GM11168 (cell line): Measurements from ENCODE around the gene MRTO4.
"Not testable (repeated sequence)": the region's sequence is repeated elsewhere in the genome, so short reads cannot be mapped to it uniquely, and the experiment has no call there.

Experiments used
- in situ Hi-C: fragments of 300-500 bp; cut with MboI; formaldehyde crosslinking; loops from one replicate; pipeline ENCODE4 v1.12.0; 2022; ENCODE audit warnings: low sequenced_read_pairs; ENCODE audit not compliant: unreplicated experiment

Gene MRTO4

DNA sequence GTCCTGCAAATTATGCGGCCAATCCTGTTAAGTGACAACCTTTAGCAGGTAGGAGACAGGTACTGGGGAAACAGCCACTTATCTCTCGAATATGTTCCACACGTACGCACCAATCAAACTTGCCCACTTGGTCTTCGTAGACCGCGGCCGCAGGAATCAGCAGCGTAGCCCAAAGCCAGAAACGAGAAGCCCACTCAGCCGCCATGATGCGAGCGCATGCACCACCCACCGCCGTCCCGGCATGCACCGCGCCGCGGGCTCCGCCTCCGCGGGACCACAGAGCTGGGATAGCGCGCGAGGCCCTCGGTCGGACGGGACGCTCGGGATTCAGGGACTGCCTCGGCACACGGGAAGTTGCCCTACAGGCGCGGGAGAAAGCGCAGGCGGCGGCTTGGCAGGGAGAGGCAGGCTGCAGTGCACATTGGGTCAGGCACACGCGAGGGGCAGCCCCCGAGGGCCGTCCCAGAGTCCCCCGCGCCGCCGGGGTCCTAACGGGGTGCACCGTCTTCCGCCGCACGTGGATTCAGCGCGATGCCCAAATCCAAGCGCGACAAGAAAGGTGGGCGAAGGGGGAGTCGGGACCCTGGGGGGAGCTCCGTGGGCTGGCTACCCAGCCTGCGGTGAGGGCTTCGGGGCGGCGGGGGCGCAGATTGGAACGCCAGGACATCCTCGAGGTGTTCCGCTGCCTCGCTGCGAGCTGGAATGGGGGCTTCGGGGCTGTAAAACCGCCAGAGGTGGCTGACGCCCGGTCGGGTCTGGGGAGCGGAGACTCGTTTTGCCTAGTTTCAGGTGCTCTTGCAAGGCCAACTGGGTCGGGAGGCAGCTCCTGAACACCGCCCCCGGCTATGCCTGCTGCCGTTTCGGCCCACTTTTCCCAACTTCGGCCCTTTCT lies at the start of gene MRTO4, which contains the start of gene EMC1:
TSS of gene MRTO4 (plus strand) at position 501 of the 892 bp plus-strand sequence. CDS start at position 532, 31 bp downstream.
TSS of gene EMC1 (minus strand) at position 220 of the 892 bp plus-strand sequence. CDS start at position 205, 15 bp downstream.
- in situ Hi-C loops: no loop called here

- in situ Hi-C loops: no loop called here
Measured at GRCh38 chr1:19202396-19202795, 49.2 kb upstream of the MRTO4 start.

- in situ Hi-C loops: no loop called here
Measured at GRCh38 chr1:19203440-19203839, 48.2 kb upstream of the MRTO4 start.

DNA sequence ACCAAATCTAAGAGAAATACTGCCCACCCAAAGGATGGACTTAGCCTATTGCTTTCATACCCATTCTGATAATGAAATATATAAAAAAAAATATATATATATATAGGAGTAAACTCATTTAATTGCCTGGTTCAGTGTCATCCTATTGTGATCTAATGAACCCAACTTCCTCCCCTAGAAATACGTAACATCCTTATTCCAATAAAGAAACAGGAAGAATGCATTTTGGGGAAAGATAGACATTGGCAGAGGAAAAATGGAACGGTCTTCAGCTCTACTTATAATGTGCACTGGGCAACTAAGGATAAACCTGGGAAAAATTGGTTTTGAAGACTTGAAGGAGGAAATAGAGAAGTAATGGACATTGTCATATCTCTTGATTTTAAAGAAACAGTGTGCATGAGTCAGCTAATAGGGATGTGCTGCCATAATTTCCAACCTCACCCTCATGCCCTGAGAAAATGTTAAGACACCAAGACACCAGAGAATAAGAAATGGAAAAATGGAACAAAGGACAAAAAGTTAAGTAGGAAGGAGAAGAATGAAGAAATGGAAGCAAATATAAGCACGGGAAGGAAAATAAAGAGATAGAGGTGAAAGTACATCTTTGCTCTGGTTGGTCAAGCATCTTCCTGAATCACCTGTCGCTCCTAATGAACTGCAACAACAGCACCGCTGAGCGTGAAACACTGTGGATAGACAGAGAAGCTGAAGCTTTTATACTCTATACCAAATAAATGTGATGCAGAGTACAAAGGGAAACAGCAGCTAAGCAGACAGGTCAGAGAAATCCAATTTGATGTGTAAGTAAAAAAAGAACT lies 46.9 kb upstream of the MRTO4 start:
- in situ Hi-C loops: no loop called here

- in situ Hi-C loops: no loop called here
Measured at GRCh38 chr1:19205403-19205802, 46.2 kb upstream of the MRTO4 start.

GRCh38 chr1:19205845-19206244 lies 45.8 kb upstream of the MRTO4 start:
- in situ Hi-C loops: no loop called here

DNA sequence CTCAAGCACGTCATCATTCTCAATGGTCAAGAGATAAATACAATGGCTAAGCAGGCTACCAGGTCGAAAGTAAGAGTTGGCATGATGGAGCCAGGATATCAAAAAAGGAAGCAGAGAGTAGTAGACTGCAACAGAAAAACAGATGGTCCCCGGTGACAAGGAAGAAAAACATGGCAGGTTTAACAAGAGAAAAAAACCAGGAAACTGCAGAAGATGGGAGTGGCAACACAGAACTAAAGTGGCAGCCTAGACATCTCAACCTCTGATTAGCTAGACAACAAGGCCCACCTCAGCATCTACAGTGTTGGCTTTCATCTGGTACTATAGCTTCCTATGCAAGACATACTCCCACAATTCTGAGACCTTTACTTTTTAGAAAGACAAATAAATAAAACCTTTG lies 44.7 kb upstream of the MRTO4 start:
- in situ Hi-C loops: no loop called here

GRCh38 chr1:19208710-19209438 lies 42.7 kb upstream of the MRTO4 start:
- in situ Hi-C loops: no loop called here

GRCh38 chr1:19209439-19209989 lies 42.1 kb upstream of the MRTO4 start:
- in situ Hi-C loops: no loop called here

- in situ Hi-C loops: no loop called here
Measured at GRCh38 chr1:19209990-19210771, 41.4 kb upstream of the MRTO4 start, which contains the start of gene UBR4. TSS of gene UBR4 (minus strand) at chr1:19210266. CDS start at chr1:19210248, 18 bp downstream.

DNA sequence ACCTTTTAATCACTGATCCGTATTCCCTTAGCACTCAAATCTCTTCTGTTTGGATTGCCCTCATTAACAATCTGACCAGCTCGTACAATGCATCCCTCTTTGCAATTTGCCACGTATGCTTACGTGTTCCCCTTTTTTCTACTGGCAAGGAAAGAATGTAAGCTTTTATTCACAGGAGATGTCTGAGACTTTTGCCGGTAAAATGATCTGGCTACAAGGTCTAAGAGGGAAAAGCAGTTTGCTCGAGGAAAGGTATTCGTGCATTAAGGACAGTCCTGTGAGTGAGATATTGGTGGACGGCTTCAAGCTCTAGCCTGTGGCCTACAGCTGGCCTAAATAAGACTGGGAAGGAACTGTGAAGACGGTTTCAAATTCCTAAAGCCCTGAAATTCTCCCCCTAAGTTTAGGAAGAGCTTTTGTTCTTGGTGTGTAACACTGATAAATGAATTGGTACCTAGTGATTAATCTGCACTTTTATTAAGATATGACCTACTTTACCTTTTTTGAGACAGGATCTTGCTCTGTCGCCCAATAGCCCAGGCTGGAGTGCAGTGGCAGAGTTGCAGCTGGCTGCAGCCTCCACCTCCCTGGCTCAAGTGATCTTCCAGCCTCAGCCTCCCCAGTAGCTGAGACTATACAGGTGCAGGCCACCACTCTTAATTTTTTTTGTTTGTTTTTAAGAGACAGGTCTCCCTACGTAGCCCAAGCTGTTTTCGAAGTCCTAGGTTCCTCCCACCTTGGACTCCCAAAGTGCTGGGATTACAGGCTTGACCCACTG lies 40.6 kb upstream of the MRTO4 start:
- in situ Hi-C loops: no loop called here

- in situ Hi-C loops: no loop called here
Measured at GRCh38 chr1:19212167-19212566, 39.4 kb upstream of the MRTO4 start.

DNA sequence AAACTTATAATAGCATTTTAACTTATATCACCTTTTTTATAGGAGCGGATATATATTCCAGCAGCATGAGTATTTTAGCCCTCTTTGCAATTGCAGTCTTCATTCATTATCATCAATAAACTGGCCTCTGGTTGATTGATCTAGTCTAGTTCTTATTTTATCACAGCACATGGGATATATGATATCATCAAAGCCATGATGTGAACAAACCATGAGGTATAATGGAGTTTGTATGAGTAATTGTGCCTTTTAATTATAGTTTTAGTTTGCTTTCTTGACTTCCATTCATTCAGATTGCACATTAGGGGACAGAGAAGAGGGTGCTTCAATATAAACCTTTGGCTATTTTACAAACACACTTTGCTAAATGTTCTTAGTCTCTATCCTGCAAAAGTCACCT lies 38.0 kb upstream of the MRTO4 start:
- in situ Hi-C loops: no loop called here

DNA sequence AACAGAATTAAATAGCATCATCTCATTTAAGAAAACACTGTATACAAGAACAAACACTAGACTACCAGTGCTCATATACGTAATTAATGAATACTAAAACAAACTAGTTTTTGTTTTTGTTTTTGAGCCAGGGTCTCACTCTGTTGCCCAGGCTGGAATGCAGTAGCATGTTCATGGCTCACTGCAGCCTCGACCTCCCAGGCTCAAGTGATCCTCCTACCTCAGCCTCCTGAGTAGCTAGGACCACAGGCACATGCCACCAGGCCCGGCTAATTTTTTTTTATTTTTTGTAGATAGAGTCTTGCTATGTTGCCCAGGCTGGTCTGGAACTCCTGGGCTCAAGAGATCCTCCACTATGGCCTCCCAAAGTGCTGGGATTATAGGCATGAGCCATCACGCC lies 35.0 kb upstream of the MRTO4 start:
- in situ Hi-C loops: not testable (repeated sequence)

- in situ Hi-C loops: no loop called here
Measured at GRCh38 chr1:19219451-19219850, 32.2 kb upstream of the MRTO4 start.

DNA sequence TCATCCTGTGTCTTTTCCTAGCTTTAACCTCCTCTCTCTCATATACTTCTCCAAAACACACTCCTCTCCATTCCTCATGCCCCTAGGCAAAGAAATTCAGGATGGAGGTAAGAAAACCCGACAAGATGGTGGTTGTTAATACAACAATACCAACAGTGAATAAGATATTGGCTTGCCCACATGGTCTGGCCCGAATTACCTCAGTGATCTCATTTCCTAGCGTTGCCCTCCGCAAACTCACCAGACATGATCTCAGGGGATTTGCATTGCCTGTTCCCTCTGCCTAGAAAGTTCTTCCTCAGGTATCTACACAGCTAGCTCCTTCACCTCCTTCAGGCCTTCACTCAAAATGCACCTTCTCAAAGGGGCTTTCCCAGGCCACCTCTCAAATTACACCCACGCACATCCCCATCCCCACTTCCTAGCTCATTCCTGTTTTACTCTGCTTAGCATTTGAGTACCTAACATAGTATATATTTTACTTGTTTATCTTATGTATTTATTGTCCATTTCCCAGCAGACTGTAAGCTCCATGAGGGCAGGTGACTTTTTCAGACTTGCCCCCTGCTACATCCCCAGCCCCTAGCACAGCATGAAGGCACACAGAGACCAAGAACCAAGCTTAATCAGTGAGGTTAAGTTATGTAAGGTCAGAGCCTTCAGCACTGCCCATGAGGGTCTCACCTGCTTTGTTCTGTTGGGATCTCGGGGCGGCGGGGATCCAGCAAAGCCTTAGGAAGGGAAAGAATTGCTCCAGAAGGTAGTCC lies 31.3 kb upstream of the MRTO4 start:
- in situ Hi-C loops: no loop called here

DNA sequence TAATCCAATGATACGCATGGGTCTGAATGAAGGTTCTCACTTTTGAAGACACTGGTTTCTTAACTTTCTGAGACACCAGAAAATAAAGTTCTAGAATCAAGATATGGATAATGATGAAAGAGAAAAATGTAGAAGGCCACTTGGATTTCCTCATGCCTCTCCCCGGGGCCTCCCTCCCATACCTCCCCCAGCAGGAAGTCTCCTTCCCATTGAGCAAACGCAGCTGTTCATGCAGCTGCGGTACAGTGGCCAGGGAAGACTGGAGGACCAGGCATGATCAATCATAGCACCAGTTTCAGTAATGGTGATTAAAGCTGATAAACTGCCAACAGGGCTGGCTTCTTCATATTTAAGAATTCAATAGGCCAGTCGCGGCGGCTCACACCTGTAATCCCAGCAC lies 30.6 kb upstream of the MRTO4 start:
- in situ Hi-C loops: no loop called here

DNA sequence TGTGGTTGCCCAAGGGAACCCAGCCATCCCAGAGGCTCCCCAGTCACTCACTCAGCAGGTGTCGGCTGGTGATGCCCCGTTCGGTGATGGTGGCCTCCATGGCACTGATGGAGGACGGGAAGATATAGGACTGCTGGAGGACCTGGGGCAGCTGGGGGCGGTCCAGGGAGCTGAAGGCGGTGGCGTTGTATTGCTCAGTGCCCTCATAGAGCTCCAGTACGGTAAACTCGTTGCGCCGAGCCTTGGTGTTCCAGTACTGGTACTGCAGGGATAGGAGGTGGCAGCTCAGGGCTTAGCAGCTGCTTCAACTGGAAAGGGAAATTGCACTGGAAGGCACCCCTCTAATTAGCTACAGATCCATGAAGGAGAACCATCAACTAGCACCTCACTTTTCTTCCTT lies 29.0 kb upstream of the MRTO4 start:
- in situ Hi-C loops: no loop called here
